ENCODE data around the gene LDB1.

GRCh38 chr10:102113261-102113955 is 6.8 kb downstream of the LDB1 start:
- no peak for TF ChIP-seq CTCF (IDR thresholded peaks at IDR 0.05; ENCODE audit: low read depth, low read length, missing input control)
- TF ChIP-seq ATF3 (IDR thresholded peaks at IDR 0.05) = no peak

Data from liver (tissue), 3 donors.